HEK293 (cell line): ENCODE results near the gene RPEL1.
"Not testable (repeated sequence)": the region's sequence is repeated elsewhere in the genome, so short reads cannot be mapped to it uniquely, and the experiment has no call there.

Experiments
- CTCF ChIA-PET: fragments of 350-600 bp; formaldehyde crosslinking; extraction: SDS; loops from one replicate; lab custom pipeline; 2021; ENCODE audit warnings: antibody characterized with exemption; lab: Yijun Ruan, JAX
- POLR2A ChIA-PET: fragments of 300-600 bp; formaldehyde crosslinking; extraction: SDS; loops from one replicate; lab custom pipeline; 2020; ENCODE audit warnings: antibody characterized with exemption, inconsistent platforms; lab: Yijun Ruan, JAX
- H3K27ac ChIP-seq: fragments of 200-500 bp; sonication (Bioruptor generic); 2 replicates; pipeline ENCODE4 v1.5.1; 2014; ENCODE audit warnings: low read depth, low read length, control low read depth, inconsistent platforms; ENCODE audit errors: extremely low read depth
- H3K36me3 ChIP-seq, 2 experiments: fragments of 200-500 bp in 1 of 2; sonication (Bioruptor generic) in 1 of 2; 1 replicate in 1 of 2; 2 replicates in 1 of 2; pipeline ENCODE4 v1.5.1; 2014 to 2017; ENCODE audit warnings: inconsistent platforms in 2 of 2, low read length in 2 of 2; ENCODE audit not compliant: control insufficient read depth in 2 of 2, insufficient read depth in 1 of 2
- H3K4me1 ChIP-seq: fragments of 200-500 bp; sonication (Bioruptor generic); 2 replicates; pipeline ENCODE4 v1.5.1; 2014; ENCODE audit warnings: mild to moderate bottlenecking, low read length, inconsistent platforms; ENCODE audit not compliant: control insufficient read depth, insufficient read depth
- H3K4me3 ChIP-seq: 2 replicates; pipeline ENCODE4 v1.5.1; 2011; ENCODE audit warnings: low read depth, mild to moderate bottlenecking, control low read depth, low read length, moderate library complexity
- H3K9me3 ChIP-seq: fragments of 200-500 bp; sonication (Bioruptor generic); 2 replicates; pipeline ENCODE4 v1.5.1; 2014; ENCODE audit warnings: low read depth, low read length, inconsistent platforms; ENCODE audit not compliant: control insufficient read depth, insufficient read depth
- PRDM1 ChIP-seq: fragments of 450-650 bp; formaldehyde crosslinking; IDR thresholded peaks from 2 replicates; pipeline ENCODE4; 2016; ENCODE audit warnings: missing biosample characterization, missing genetic modification characterization
- ZBTB17 ChIP-seq: fragments of 450-650 bp; formaldehyde crosslinking; IDR thresholded peaks from 2 replicates; pipeline ENCODE4 v1.5.1; 2016; ENCODE audit warnings: missing biosample characterization, missing genetic modification characterization
- ZNF138 ChIP-seq: fragments of 450-650 bp; formaldehyde crosslinking; IDR thresholded peaks from 2 replicates; pipeline ENCODE4 v1.5.1; 2016; ENCODE audit warnings: missing biosample characterization, missing genetic modification characterization, borderline replicate concordance
- ZNF239 ChIP-seq: fragments of 450-650 bp; formaldehyde crosslinking; IDR thresholded peaks from 2 replicates; pipeline ENCODE4 v1.5.1; 2016; ENCODE audit warnings: missing biosample characterization, missing genetic modification characterization
- ZNF26 ChIP-seq: fragments of 450-650 bp; formaldehyde crosslinking; IDR thresholded peaks from 2 replicates; pipeline ENCODE4 v1.5.1; 2016; ENCODE audit warnings: missing biosample characterization, missing genetic modification characterization
- ZNF350 ChIP-seq: fragments of 450-650 bp; formaldehyde crosslinking; IDR thresholded peaks from 2 replicates; pipeline ENCODE4 v1.5.0; 2017; ENCODE audit warnings: missing biosample characterization, mild to moderate bottlenecking, missing genetic modification characterization
- ZNF521 ChIP-seq: fragments of 450-650 bp; formaldehyde crosslinking; IDR thresholded peaks from 2 replicates; pipeline ENCODE4 v1.5.1; 2017; ENCODE audit warnings: missing biosample characterization, mild to moderate bottlenecking, missing genetic modification characterization
- ZNF544 ChIP-seq: fragments of 450-650 bp; formaldehyde crosslinking; IDR thresholded peaks from 2 replicates; pipeline ENCODE4 v1.5.0; 2017; ENCODE audit warnings: missing biosample characterization, missing genetic modification characterization
- ZNF549 ChIP-seq: fragments of 450-650 bp; IDR thresholded peaks from 2 replicates; pipeline ENCODE4 v1.5.1; 2018; ENCODE audit warnings: missing biosample characterization, missing genetic modification characterization, mild to moderate bottlenecking, inconsistent platforms, moderate library complexity
- ZNF664 ChIP-seq: fragments of 450-650 bp; formaldehyde crosslinking; IDR thresholded peaks from 2 replicates; pipeline ENCODE4 v1.5.1; 2016; ENCODE audit warnings: missing biosample characterization, missing genetic modification characterization
- ZNF768 ChIP-seq: fragments of 450-650 bp; formaldehyde crosslinking; IDR thresholded peaks from 2 replicates; pipeline ENCODE4 v1.5.1; 2018; ENCODE audit warnings: missing biosample characterization, mild to moderate bottlenecking, missing genetic modification characterization
- TF ChIP-seq, protein P1 (sequence below): fragments of 450-650 bp; formaldehyde crosslinking; IDR thresholded peaks from 2 replicates; pipeline ENCODE4 v1.5.1; 2016; ENCODE audit warnings: missing biosample characterization, missing genetic modification characterization

RPEL1 gene

DNA sequence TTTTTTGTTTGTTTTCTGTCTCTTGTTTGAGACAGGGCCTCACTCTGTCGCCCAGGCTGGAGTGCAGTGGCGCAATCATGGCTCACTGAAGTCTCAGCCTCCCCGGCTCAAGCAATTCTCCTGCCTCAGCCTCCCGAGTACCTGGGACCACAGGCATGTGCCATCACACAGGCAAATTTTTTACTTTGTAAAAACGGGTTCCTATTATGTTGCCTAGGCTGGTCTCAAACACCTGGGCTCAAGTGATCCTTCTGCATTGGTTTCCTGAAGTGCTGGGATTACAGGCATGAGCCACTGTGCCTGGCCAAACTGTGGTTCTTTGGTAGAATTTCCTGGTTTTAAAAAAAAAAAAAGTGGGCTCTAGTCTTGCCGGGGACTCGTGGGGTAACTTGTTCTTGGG, at the start of gene RPEL1:
Gene RPEL1 (plus strand): TSS at position 301 of the 400 bp plus-strand sequence. CDS start 110 bp downstream, outside the sequence.
- POLR2A ChIA-PET, H3K36me3 ChIP-seq: not testable (repeated sequence)
- CTCF ChIA-PET, result interaction anchor here (0.6 to 1.7 kb wide), 5 partner anchors 16 to 332 kb away, joined by 3 to 8 read pairs (median 3); partner anchors contain the start of gene INA

DNA sequence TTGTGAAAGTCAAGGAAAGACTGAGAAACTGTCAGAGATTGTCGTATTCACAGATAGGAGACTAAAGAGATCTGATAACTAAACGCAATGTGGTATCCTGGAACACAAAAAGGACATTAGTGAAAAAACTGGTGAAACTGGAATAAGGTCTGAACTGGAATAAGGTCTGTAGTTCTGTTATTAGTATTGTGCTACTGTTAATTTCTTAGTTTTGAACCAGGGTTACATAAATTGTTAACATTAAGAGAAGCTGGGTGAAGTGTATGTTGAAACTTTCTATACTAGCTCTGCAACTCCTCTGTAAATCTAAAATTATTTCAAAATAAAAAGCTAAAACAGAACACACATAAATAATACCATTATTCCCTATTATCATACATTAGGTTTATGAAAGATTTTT, 49.2 kb upstream of the RPEL1 start:
- Histone ChIP-seq H3K4me1 (0 out of 2 replicates have a peak, but pooled peaks cover 6% of the 10 kb centered on the region), H3K27ac (no peak overlapping the region), H3K9me3 (no peaks in the 10 kb centered on the region)
- TF ChIP-seq ZNF239 (tag by site-specific recombination) (no peak), ZNF544 (tag by site-specific recombination) (no peak), ZNF768 (tag by site-specific recombination) (no peak), ZNF521 (no peak)
- TF ChIP-seq, all 188 proteins: peak for 0
- POLR2A ChIA-PET, result interaction anchor here (1.7 kb wide), 1 partner anchor 34 kb away, joined by 5 read pairs; no protein-coding TSS in a partner anchor
- Histone ChIP-seq H3K4me3 (no peak overlapping the region), H3K36me3 (no peaks in the 10 kb centered on the region)
- CTCF ChIA-PET, result interaction anchor here (0.5 kb wide), 1 partner anchor 30 kb away, joined by 3 read pairs; no protein-coding TSS in a partner anchor

More for the DNA sequence above, at the start of gene RPEL1:
- not testable (repeated sequence) for H3K27ac ChIP-seq, H3K4me3 ChIP-seq, H3K9me3 ChIP-seq, H3K4me1 ChIP-seq

DNA sequence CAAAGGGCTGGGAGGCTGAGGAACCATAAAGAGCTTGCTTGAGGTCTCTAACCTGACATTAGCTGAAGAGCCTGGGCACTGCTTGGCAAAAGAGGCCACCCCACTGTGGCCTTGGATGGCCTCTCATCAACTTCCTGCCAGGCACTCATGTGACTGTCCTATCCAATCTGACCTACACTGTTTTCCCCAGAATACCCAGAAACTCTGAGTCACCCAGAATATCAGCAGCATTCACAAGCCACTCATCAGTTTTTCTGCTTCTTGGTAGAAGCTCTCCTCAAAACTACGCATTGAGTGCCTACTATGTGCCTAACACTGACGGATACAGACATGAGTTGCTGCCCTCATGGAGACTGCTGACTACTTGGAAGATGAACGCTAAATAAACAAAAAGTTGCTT, 48.5 kb upstream of the RPEL1 start:
- peak; percentile 36; the same call in 1 of the 2 replicates for TF ChIP-seq ZBTB17
- no peak for TF ChIP-seq ZNF549 (tag by site-specific recombination)
- peak; percentile 71; the same call in 1 of the 2 replicates for TF ChIP-seq ZNF664
- no peak for TF ChIP-seq ZNF350 (tag by site-specific recombination)
- Histone ChIP-seq H3K27ac (no peak overlapping the region), H3K4me3 (no peak overlapping the region), H3K4me1 (0 out of 2 replicates have a peak, but pooled peaks cover 2% of the 10 kb centered on the region), H3K9me3 (no peaks in the 10 kb centered on the region), H3K36me3 (no peaks in the 10 kb centered on the region)
- ChIA-PET POLR2A (interaction anchor here (1.7 kb wide), 1 partner anchor 34 kb away, joined by 5 read pairs; no protein-coding TSS in a partner anchor), CTCF (interaction anchor here (0.5 to 0.7 kb wide), 3 partner anchors 31 to 163 kb away, joined by 3 read pairs; no protein-coding TSS in a partner anchor)

- CTCF ChIA-PET, result interaction anchor here (0.5 to 0.7 kb wide), 2 partner anchors 33 to 162 kb away, joined by 3 read pairs; no protein-coding TSS in a partner anchor
- Histone ChIP-seq H3K4me1 (0 out of 2 replicates have a peak, but pooled peaks cover 2% of the 10 kb centered on the region), H3K4me3 (no peak overlapping the region)
- TF ChIP-seq, protein P1, sequence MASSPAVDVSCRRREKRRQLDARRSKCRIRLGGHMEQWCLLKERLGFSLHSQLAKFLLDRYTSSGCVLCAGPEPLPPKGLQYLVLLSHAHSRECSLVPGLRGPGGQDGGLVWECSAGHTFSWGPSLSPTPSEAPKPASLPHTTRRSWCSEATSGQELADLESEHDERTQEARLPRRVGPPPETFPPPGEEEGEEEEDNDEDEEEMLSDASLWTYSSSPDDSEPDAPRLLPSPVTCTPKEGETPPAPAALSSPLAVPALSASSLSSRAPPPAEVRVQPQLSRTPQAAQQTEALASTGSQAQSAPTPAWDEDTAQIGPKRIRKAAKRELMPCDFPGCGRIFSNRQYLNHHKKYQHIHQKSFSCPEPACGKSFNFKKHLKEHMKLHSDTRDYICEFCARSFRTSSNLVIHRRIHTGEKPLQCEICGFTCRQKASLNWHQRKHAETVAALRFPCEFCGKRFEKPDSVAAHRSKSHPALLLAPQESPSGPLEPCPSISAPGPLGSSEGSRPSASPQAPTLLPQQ (tag by site-specific recombination), result no peak
- TF ChIP-seq PRDM1 (tag by site-specific recombination), result peak; percentile 82
- no peak for TF ChIP-seq ZNF138 (tag by site-specific recombination)
- TF ChIP-seq ZNF26 (tag by site-specific recombination), result no peak
- TF ChIP-seq, all 188 proteins: peak for 1
- Histone ChIP-seq H3K9me3 (no peaks in the 10 kb centered on the region), H3K27ac (no peak overlapping the region), H3K36me3 (no peaks in the 10 kb centered on the region)
- POLR2A ChIA-PET, result interaction anchor here (1.7 kb wide), 1 partner anchor 33 kb away, joined by 5 read pairs; no protein-coding TSS in a partner anchor
Observed at GRCh38 chr10:103197903-103198302, 47.8 kb upstream of the RPEL1 start.
